Upper lobe of left lung (tissue), 4 donors: ENCODE results near the gene KRTAP10-11.

ENCODE experiments used
- CTCF ChIP-seq, 6 experiments: fragments of 450-650 bp in 4 of 6; fragments of 200-600 bp in 2 of 6; sonication (generic) in 2 of 6; IDR thresholded peaks; one replicate each; pipeline ENCODE4 v1.5.1; 2016 to 2019; ENCODE audit warnings: antibody characterized with exemption in 6 of 6
- EP300 ChIP-seq, 4 donors: sonication (generic); formaldehyde crosslinking; IDR thresholded peaks; one replicate each; pipeline ENCODE4 v1.5.1; 2017; ENCODE audit warnings: antibody characterized with exemption in 4 of 4, control low read depth in 2 of 4
- POLR2A ChIP-seq, 4 donors: fragments of 450-650 bp; IDR thresholded peaks; one replicate each; pipeline ENCODE4 v1.5.1; 2016 to 2017; ENCODE audit warnings: antibody characterized with exemption in 4 of 4, mild to moderate bottlenecking in 2 of 4
- POLR2AphosphoS5 ChIP-seq, 2 donors: sonication (generic); formaldehyde crosslinking; IDR thresholded peaks; one replicate each; pipeline ENCODE4 v1.5.1; 2017; ENCODE audit warnings: antibody characterized with exemption in 2 of 2

GRCh38 chr21:44658541-44658910 lies 12.3 kb downstream of the KRTAP10-11 start:
- TF ChIP-seq POLR2A (IDR thresholded peaks at IDR 0.05) (no peak), CTCF (IDR thresholded peaks at IDR 0.05) (no peak), POLR2AphosphoS5 (IDR thresholded peaks at IDR 0.05) (no peak), EP300 (IDR thresholded peaks at IDR 0.05) (no peak)
